Activated T-cell treated with anti-CD3 and anti-CD28 coated beads, Interleukin-2, amount 50 U/mL, for 24 hours (primary cell): Measurements from ENCODE around the gene IKBKE.
"Not testable (repeated sequence)": the region's sequence is repeated elsewhere in the genome, so short reads cannot be mapped to it uniquely, and the experiment has no call there.

Experiments
- DNase-seq: peaks from one replicate; pipeline ENCODE4 v3.0.0-alpha.2; 2020
- H3K27ac Mint-ChIP-seq: 2 replicates; pipeline ENCODE4 v1.8.0; 2020; ENCODE audit warnings: mild to moderate bottlenecking, mixed read lengths
- H3K27me3 Mint-ChIP-seq: 2 replicates; pipeline ENCODE4 v1.8.0; 2020; ENCODE audit warnings: mixed read lengths
- H3K36me3 Mint-ChIP-seq: 2 replicates; pipeline ENCODE4 v1.8.0; 2020; ENCODE audit warnings: low read depth, mixed read lengths
- H3K4me1 Mint-ChIP-seq: 2 replicates; pipeline ENCODE4 v1.8.0; 2020; ENCODE audit warnings: low read depth, mixed read lengths
- H3K4me3 Mint-ChIP-seq: 2 replicates; pipeline ENCODE4 v1.8.0; 2020; ENCODE audit warnings: mild to moderate bottlenecking, moderate library complexity, mixed read lengths
- H3K9me3 Mint-ChIP-seq: 2 replicates; pipeline ENCODE4 v1.8.0; 2020; ENCODE audit warnings: mixed read lengths

IKBKE gene

DNA sequence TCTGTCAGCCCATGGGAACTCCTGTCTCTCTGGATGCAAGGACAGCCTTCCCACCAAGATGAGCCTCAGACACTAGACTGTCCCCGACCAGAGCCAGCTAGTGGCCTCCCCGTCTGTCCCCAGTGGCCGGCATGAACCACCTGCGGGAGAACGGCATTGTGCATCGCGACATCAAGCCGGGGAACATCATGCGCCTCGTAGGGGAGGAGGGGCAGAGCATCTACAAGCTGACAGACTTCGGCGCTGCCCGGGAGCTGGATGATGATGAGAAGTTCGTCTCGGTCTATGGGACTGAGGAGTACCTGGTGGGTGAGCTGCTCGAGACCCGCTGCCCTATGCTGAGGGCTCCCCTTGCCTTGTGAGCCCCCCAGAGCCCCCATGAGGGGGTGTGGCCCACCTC is 5.8 kb downstream of the IKBKE start:
- no peaks in the 10 kb centered on the region for H3K9me3 Mint-ChIP-seq
- no peak overlapping the region for H3K4me3 Mint-ChIP-seq
- no peak for DNase-seq
- peaks cover 64% of the 10 kb centered on the region for H3K4me1 Mint-ChIP-seq
- peaks cover 84% of the 10 kb centered on the region for H3K36me3 Mint-ChIP-seq
- H3K27ac Mint-ChIP-seq = peak overlapping the region; percentile 81
- H3K27me3 Mint-ChIP-seq = no peaks in the 10 kb centered on the region

DNA sequence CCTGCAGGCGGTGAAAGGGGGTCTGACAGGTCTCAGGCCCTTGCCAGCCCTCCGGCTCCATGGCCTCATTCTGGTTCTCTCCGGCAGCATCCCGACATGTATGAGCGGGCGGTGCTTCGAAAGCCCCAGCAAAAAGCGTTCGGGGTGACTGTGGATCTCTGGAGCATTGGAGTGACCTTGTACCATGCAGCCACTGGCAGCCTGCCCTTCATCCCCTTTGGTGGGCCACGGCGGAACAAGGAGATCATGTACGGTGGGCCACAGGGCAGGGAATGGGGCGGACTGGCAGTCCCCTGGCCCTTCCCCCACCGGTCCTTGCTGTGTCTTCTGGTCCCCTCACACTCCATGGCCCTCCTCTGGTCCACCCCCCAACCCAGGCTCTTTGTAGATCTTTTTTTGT is 6.3 kb downstream of the IKBKE start:
- H3K27me3 Mint-ChIP-seq = no peaks in the 10 kb centered on the region
- DNase-seq = no peak
- H3K27ac Mint-ChIP-seq = no peak overlapping the region
- no peaks in the 10 kb centered on the region for H3K9me3 Mint-ChIP-seq
- no peak overlapping the region for H3K4me3 Mint-ChIP-seq
- H3K4me1 Mint-ChIP-seq = peaks cover 63% of the 10 kb centered on the region
- peaks cover 85% of the 10 kb centered on the region for H3K36me3 Mint-ChIP-seq

DNA sequence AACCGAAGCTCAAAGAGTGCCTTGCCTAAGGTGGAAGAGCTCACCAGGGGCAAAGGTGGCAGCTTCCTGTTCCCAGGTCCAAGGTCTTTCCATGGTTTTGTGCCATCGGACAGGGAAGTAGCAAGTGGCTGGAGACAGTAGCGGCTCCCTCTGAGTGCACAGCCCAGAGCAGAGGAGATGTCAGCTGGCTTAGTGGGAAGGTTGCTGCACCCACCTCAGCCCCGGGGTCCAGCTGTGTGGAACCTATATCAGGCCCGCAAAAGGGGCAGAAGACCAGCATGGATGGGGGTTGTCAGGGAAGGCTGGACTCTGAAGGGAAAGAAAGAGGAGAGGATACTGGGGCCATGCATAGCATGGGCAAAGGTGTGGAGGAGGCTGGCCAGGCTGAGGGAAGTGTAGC is 6.8 kb downstream of the IKBKE start:
- peaks cover 58% of the 10 kb centered on the region for H3K4me1 Mint-ChIP-seq
- peak overlapping the region; percentile 67 for H3K27ac Mint-ChIP-seq
- H3K36me3 Mint-ChIP-seq = peaks cover 84% of the 10 kb centered on the region
- no peak for DNase-seq
- H3K9me3 Mint-ChIP-seq = no peaks in the 10 kb centered on the region
- no peaks in the 10 kb centered on the region for H3K27me3 Mint-ChIP-seq
- H3K4me3 Mint-ChIP-seq = no peak overlapping the region

DNA sequence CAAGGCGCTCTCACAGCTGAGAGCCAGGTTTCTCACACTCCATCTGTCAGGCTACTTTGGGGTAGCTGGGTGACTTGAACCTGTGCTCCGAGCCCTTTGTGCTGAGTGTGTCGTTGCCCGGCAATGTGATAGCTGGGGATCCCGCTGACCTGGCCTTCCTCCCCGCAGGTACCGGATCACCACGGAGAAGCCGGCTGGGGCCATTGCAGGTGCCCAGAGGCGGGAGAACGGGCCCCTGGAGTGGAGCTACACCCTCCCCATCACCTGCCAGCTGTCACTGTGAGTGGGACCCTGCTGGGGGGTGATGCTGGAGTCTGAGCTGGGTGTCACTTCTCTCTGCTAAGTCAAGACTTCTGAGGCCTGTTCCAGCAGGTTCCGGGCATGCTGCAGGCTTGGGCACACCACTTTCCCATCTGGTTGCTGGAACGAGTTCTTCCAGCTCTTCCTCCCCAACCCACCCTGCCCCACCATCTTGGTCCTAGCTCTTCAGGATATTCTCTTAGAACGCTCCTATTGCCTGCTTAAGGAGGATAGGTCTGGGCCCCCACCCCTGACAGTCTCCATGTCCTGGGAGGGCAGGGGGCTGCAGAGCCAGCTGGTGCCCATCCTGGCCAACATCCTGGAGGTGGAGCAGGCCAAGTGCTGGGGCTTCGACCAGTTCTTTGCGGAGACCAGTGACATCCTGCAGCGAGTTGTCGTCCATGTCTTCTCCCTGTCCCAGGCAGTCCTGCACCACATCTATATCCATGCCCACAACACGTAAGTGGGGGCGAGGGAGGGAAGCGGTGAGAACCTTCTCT is 7.5 kb downstream of the IKBKE start:
- Mint-ChIP-seq H3K4me3 (no peak overlapping the region), H3K27ac (peak overlapping the region; percentile 67), H3K9me3 (no peaks in the 10 kb centered on the region)

DNA sequence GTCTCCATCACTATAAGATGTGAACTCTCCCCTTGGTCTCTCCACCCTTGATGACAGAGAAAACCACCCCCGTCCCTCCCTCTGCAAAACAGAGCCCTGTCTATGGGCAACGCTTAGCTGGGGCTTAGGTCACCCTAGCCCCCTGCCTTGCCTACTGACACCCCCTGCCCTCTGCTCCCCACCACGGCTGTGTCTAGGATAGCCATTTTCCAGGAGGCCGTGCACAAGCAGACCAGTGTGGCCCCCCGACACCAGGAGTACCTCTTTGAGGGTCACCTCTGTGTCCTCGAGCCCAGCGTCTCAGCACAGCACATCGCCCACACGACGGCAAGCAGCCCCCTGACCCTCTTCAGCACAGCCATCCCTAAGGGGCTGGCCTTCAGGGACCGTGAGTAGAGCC is 8.5 kb downstream of the IKBKE start:
- no peaks in the 10 kb centered on the region for H3K27me3 Mint-ChIP-seq
- peaks cover 89% of the 10 kb centered on the region for H3K36me3 Mint-ChIP-seq
- H3K4me1 Mint-ChIP-seq = peaks cover 44% of the 10 kb centered on the region
- H3K4me3 Mint-ChIP-seq = no peak overlapping the region
- DNase-seq = no peak
- H3K9me3 Mint-ChIP-seq = no peaks in the 10 kb centered on the region
- H3K27ac Mint-ChIP-seq = no peak overlapping the region

More for the DNA sequence above, 7.5 kb downstream of the IKBKE start:
- Mint-ChIP-seq H3K27me3 (no peaks in the 10 kb centered on the region), H3K4me1 (peaks cover 51% of the 10 kb centered on the region), H3K36me3 (peaks cover 89% of the 10 kb centered on the region)
- no peak for DNase-seq

DNA sequence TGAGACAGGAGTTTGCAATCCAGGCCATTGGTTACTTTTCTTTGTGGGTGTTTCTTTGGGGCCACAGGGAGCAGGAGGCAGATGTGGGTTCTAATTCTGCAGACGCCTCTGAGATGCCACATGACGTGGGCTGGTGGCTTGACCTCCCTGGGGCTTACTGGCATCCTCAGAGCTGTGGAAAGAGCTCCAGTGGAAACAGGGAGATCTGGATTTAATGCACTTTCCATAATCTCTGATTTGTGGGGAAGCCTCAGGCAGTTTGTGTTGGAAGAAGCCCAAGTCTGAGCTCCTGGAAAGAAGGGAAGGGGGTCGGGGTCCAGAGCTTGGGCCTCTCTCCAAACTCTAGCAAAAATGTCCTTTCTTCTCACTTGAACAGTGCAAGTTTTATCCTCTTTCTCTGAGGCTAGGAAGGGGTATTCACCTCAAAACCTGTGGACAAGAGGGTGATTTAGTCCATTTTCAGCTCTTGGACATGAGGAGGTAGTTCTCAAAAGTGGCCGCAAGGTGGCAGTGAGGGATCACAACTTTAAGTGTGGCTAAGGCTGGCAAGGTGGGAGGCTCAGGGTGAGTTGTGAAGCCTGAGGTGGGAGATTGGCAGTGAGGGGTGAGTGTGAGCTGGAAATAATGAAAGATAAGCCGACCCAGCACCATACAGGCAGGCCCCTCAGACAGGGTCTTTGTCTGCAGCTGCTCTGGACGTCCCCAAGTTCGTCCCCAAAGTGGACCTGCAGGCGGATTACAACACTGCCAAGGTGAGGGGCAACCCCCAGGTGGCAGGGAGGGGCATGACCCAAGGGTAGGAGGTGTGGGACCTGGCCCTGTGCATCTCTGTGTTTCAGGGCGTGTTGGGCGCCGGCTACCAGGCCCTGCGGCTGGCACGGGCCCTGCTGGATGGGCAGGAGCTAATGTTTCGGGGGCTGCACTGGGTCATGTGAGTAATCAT is 9.2 kb downstream of the IKBKE start:
- H3K27me3 Mint-ChIP-seq = no peaks in the 10 kb centered on the region
- peak; percentile 76 for DNase-seq
- peaks cover 37% of the 10 kb centered on the region for H3K4me1 Mint-ChIP-seq
- peaks cover 85% of the 10 kb centered on the region for H3K36me3 Mint-ChIP-seq
- H3K4me3 Mint-ChIP-seq = no peak overlapping the region
- no peaks in the 10 kb centered on the region for H3K9me3 Mint-ChIP-seq
- H3K27ac Mint-ChIP-seq = peak overlapping the region; percentile 32

DNA sequence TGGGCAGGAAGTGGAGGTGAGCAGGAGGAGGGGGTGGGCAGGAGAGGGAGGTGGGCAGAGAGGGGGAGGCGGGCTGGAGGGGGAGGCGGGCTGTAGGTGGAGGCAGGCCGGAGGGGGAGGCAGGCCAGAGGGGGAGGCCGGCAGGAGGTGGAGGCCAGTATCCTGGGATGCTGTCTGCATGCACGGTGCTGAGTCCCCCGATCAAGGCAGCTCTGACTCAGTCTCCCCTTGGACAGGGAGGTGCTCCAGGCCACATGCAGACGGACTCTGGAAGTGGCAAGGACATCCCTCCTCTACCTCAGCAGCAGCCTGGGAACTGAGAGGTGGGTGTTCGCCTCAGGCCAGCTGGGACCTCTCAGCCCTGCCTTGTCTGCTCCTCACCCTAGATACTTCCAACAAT is 9.9 kb downstream of the IKBKE start:
- H3K4me3 Mint-ChIP-seq = no peak overlapping the region
- peaks cover 30% of the 10 kb centered on the region for H3K4me1 Mint-ChIP-seq
- no peaks in the 10 kb centered on the region for H3K27me3 Mint-ChIP-seq
- no peak for DNase-seq
- peak overlapping the region; percentile 69 for H3K27ac Mint-ChIP-seq
- H3K36me3 Mint-ChIP-seq = peaks cover 85% of the 10 kb centered on the region
- no peaks in the 10 kb centered on the region for H3K9me3 Mint-ChIP-seq

DNA sequence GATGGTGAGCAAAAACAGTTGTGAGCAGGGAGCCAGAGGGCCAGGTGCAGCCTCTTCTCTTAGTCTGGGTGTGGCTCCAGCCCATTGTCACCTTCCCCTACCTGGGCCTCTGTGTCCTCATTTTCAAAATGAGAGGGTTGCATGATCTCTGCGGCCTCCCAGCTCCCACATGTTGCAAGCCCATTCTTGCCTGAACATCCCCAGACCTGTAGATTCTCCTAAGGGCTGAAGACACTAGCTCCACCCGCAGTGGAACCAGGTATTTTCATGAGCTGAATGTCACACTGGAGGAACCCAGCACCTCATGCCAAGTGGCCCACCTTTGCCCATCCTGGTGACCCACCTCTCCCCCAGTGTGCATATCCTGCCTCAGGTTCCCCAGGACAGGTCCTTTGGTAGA is 12.3 kb downstream of the IKBKE start:
- Mint-ChIP-seq H3K27me3 (no peaks in the 10 kb centered on the region), H3K9me3 (no peaks in the 10 kb centered on the region), H3K4me1 (peaks cover 21% of the 10 kb centered on the region), H3K27ac (peak overlapping the region; percentile 59), H3K36me3 (peaks cover 76% of the 10 kb centered on the region), H3K4me3 (no peak overlapping the region)
- DNase-seq = no peak

DNA sequence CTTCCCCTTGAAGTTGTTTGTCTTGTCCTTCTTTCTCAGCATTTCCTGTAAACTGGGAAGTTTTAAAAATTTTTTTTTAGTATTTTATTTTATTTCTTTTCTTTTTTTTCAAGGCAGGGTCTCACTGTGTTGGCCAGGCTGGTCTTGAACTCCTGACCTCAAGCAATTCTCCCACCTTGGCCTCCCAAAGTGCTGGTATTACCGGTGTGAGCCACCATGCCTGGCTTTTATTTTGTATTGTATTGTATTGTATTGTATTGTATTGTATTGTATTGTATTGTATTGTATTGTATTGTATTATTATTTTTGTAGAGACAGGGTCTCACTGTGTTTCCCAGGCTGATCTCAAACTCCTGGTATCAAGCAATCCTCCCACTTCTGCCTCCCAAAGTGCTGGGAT is 13.6 kb downstream of the IKBKE start:
- peaks cover 20% of the 10 kb centered on the region for H3K4me1 Mint-ChIP-seq
- peaks cover 75% of the 10 kb centered on the region for H3K36me3 Mint-ChIP-seq
- not testable (repeated sequence) for H3K9me3 Mint-ChIP-seq, H3K27me3 Mint-ChIP-seq, H3K4me3 Mint-ChIP-seq, DNase-seq
- H3K27ac Mint-ChIP-seq = peak overlapping the region; percentile 33

DNA sequence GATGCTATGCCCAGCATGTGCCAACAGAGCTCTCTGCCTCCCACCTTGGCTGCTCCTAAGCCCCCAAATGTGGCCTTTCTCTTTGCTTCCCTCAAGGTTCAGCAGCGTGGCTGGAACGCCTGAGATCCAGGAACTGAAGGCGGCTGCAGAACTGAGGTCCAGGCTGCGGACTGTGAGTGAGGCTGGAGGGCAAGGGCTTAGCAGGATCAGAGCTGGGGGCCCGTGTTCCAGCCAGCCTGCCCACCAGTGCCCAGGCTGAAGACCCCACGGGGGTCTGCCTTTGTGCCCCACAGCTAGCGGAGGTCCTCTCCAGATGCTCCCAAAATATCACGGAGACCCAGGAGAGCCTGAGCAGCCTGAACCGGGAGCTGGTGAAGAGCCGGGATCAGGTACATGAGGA is 14.6 kb downstream of the IKBKE start:
- no peak for DNase-seq
- H3K4me3 Mint-ChIP-seq = no peak overlapping the region
- no peaks in the 10 kb centered on the region for H3K27me3 Mint-ChIP-seq
- peaks cover 72% of the 10 kb centered on the region for H3K36me3 Mint-ChIP-seq
- H3K9me3 Mint-ChIP-seq = no peaks in the 10 kb centered on the region
- H3K4me1 Mint-ChIP-seq = peaks cover 10% of the 10 kb centered on the region
- peak overlapping the region; percentile 55 for H3K27ac Mint-ChIP-seq

DNA sequence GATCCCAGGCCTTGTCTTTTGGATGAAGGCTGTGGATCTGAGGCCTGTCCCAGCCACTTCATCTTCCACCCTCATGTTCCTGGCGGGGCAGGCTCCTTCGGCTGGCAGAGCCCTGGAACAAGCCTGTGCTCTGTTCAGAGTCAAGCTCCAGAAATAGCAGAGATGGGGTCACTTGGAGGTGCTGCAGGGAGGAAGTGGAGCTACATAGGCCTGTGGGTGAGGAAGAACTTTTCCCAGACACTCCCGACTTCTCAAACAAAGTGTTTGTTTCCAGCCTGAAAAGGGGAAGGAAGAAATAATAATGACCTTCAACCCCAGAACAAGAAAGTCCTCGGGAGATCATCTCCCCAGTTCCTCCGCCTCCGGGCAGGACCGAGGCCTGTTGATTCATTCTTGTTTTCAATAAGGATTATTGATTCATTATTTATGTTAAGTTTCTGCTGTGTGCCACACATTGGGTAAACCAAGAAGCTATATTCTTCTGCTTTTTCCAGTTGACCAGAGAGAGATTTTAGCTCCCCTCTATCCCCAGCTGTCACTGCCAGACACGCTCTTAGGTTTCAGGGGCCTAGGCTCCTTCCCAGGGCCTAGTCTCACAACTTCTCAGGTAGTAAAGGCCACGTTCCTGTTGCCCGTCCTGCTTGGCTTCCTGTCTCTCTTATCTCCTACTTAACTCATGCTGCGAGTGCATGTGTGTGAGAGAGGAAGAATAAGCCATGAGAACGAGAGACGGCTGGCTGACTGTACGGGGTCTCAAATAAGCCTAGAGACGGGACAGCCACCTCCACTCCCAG is 16.9 kb downstream of the IKBKE start:
- Mint-ChIP-seq H3K36me3 (peaks cover 77% of the 10 kb centered on the region), H3K4me1 (no peaks in the 10 kb centered on the region), H3K27ac (peak overlapping the region; percentile 48), H3K9me3 (no peaks in the 10 kb centered on the region), H3K27me3 (no peaks in the 10 kb centered on the region), H3K4me3 (no peak overlapping the region)
- DNase-seq = no peak

DNA sequence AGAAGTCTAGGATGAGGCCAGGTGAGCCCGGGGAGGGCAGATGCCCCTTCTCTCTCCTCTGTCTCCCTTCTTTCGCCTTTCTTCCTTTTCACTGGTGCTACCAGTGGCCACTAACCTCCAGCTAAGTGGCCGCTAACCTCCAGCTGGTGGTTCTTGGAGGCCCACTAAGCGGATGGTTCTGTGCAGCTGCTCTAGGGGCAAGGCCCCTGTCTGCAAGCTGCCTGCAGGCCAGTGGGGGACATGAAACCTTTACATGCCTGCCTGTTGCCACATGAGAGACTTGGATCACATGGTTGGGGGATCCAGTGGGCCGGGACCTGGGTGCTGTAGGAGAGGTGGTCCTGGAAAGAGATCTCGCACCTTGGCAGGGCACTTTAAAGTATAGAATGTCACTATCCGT is 17.7 kb downstream of the IKBKE start:
- Mint-ChIP-seq H3K9me3 (no peaks in the 10 kb centered on the region), H3K4me1 (no peaks in the 10 kb centered on the region), H3K27ac (peak overlapping the region; percentile 48), H3K4me3 (no peak overlapping the region), H3K36me3 (peaks cover 77% of the 10 kb centered on the region), H3K27me3 (no peaks in the 10 kb centered on the region)
- no peak for DNase-seq

DNA sequence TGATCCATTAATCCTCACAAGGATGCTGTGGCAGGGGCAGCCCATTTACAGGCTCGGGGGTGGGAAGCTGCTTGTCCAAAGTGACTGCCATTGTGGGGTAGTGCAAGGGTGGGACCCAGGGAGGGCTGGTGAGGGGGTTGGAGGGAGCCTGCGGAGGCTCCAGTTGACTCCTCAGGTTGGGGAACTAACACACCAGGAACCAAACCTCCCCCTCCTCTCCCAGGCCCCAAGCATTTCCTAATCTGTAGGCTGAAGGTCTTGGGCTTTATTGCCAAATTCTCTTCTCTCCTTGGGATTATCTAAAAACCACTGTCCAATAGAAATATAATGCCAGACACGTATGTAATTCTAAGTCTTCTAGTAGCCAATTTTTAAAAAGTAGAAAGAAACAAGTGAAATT is 18.2 kb downstream of the IKBKE start:
- H3K9me3 Mint-ChIP-seq = no peaks in the 10 kb centered on the region
- H3K27me3 Mint-ChIP-seq = no peaks in the 10 kb centered on the region
- no peak overlapping the region for H3K4me3 Mint-ChIP-seq
- H3K27ac Mint-ChIP-seq = peak overlapping the region; percentile 34
- H3K4me1 Mint-ChIP-seq = no peaks in the 10 kb centered on the region
- peaks cover 78% of the 10 kb centered on the region for H3K36me3 Mint-ChIP-seq
- DNase-seq = no peak

DNA sequence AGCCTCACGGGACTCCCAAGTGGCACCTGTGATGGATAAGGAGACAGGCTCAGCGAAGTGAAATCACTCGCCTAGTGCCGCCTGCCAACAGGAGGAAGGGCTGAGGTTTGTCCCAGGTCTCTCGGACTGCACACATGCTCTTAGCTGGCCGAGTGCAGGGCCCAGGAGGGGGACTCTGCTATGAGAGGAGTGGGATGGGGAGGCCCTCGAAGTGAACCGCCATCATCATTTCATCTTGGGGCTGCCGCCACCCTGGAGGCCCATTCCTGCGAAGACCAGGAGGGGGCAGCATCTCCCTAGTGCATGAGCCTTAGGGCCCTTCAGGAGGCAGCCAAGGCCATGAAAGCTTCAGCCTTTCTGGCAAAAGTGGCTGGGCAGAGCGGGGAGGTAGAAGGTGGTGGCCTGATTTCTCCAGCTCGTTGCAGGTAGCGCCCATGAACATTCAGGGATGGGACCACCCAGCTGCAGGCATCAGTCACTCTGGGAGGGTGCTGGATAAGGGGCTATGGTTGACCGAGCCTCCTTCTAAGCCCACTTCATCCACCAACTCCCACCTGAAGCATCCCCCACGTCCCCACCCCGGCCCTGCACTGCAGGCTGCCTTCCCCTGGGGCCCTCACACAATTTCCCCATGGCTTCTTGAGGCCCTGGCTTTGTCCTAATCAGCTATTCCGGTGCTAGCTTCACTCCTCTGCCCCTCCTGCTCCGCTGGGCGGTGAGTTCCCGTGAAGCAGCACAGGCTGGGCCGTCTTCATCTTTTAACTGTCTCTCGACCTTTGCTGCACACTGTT is 19.9 kb downstream of the IKBKE start:
- H3K9me3 Mint-ChIP-seq = no peaks in the 10 kb centered on the region
- peak overlapping the region; percentile 57 for H3K27ac Mint-ChIP-seq
- peak; percentile 87 for DNase-seq
- H3K27me3 Mint-ChIP-seq = no peaks in the 10 kb centered on the region
- H3K4me3 Mint-ChIP-seq = no peak overlapping the region
- H3K36me3 Mint-ChIP-seq = peaks cover 81% of the 10 kb centered on the region
- H3K4me1 Mint-ChIP-seq = no peaks in the 10 kb centered on the region
